8988T (cell line): ENCODE measurements around the gene FHIP1B.

Experiments used
- DNase-seq: peaks from one replicate; pipeline ENCODE4 v3.0.0; 2011

Gene FHIP1B

DNA sequence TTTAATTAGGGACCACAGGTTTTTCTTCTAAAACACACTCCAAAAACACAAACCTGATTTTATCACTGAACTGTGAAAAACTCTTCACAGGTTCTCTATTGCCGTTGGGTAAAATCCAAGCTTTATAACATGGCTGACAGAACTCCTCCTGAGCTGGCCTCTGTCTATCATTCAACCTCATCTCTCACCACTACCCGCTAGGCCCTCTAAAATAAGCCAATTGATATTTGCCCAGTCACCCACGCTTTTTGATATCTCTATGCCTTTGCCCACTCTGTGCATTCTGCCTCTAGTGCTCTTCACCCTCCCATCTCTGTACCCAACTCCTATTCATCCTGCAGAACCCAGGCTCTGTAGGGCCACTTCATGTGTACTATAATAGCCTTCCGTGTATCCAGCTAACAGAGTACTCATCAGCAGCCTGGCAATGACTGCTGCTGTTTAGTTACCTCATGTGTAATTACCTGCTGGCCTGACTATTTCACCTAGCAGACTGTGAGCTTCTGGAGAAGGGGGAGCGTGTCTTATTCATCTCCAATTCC is 3.4 kb upstream of the FHIP1B start:
- no peak for DNase-seq

DNA sequence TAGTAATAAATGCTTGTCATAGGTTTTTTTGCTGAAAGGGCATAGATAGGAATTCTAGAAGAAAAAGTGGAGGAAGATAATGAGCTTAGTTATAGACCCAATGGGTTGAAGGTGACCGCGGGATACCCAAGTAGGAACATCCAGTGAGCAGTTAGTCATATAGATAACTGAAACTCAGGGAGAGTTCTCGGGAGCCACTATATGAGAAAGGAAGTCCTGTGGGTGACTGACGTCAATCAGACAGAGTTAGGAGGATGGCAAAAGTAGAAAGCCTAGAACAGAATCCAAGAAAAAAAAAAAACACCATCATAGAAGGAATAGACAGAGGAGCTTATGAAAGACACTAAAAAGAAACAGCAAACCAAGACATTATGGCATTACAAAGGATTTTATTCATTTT is 2.8 kb upstream of the FHIP1B start:
- no peak for DNase-seq

DNA sequence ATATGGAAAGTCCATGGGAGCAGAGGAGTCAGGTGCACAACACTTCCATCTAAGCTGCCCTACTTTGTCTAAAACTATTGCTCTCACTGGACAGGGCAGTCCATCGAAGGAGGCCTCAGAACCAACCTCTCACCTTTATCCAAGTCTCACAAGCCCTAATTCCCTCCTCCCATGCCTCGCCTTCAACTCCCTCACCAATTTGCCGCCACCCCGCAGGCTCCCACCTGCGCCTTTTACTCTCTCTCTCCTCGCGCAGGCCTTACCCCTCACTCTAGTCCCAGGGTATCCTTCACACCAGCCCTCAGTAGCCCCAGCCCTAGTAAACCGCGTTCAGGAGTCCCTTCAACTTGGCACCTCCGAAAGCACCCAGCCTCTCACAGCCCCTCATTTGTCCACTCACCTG is 451 bp downstream of the FHIP1B start:
- DNase-seq: no peak

DNA sequence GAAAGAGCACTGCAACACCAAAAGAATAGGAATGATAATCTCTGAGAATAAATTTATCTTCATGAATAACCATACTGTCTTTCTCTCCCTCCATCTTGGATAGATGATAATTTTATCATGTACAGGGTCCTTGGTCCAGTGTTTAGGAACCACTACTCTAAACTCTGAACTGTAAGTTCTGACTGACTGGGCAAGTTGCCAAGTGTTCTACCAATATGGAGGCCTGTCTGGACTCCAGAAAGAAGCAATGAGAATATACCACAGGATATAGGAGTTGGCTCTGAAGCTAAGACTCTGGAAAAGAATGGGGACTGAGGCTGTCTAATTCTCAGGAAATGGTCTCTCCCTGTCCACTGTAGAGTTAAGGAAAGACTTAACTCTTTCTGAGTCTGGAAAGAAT is 1.5 kb downstream of the FHIP1B start:
- DNase-seq: no peak

DNA sequence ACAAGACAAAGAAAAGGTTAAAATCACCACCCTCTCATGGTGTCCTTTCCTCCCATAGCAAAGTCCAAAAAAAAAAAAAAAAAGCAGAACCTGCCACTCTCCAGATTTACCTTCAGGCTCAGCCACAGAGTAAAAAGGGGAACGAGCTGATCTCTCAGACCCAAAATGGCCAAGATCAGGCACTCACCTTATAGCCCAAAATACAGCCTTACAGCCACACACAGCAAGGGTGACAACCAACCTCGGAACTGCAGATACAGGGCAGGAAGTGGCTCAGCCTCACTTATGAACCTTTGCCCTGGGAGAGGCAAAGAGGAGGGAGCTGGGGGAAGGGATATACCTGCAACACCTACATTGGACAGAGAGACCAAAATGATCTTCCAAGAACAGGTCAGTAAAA is 4.5 kb downstream of the FHIP1B start:
- DNase-seq: no peak

DNA sequence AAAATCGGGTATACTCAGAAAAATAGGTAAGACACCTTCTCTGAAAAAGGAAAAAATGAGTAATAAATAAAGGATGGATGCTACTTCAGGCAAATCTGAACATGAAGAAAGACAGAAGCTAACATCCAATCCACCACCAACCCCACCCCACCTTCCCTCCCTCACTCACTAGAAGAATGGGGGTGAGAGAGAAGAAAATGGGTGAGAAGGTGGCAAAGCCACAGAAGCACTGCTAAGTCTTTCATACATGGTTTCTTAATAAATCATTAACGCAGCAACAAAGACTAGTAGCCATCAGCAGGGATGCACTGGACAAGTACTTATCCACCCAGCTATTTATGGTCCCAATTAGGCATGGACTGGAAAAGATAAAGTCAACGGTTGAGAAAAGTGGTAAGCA is 5.9 kb downstream of the FHIP1B start:
- DNase-seq: no peak

DNA sequence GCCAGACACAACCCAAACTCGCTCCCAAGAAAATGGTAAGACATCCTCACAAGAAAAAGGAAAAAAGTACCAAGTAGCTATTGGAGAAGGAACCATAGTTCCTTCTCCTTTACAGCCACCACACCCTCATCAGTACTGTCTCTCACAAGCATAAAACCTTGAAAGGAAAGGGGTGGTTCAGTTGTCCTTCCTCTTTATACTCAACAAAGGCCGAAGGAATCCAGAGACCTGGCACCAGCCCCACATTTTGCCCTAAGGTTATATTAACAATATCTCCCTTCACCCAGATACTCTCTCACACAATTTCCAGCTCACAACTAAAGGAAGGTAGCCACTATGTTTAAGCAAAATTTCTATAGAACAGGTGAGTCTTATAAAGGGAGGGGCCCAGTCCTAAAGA is 8.5 kb downstream of the FHIP1B start:
- no peak for DNase-seq

DNA sequence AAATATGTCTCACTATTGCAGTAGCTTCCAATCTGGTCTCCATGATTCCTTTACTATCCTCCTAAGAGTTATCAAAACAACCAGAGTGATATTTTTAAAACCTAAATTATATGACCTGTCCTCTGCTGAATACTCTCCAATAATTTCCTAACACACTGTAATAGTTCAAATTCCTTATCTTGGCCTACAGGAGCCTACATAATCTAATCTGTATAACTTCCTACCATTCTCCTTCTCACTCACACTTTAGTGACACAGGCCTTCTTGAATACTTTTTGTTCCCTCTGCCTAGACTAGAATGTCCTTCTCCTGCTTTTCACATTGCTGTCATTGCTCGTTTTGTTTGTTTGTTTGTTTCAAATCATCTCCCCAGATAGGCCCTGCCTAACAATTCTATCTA is 9.4 kb downstream of the FHIP1B start:
- no peak for DNase-seq

DNA sequence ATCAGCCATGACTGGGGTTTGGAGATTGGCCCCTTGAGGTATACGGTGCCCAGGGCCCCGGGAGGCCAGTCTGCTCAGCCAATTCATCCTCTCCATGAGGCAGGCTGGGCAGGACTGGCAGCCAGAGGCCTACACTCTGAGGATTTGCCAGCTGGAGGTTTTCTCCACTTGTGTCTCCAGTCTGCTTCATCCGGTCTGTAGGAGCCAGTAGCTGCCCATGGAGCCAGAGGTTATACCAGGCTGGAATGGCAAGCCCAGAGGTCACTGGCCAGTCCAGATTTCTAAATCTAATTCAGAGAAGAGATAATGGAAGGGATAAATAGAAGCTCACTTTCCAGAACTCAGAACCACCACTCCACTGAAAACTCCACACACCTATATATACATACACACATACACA is 10.0 kb downstream of the FHIP1B start:
- no peak for DNase-seq

DNA sequence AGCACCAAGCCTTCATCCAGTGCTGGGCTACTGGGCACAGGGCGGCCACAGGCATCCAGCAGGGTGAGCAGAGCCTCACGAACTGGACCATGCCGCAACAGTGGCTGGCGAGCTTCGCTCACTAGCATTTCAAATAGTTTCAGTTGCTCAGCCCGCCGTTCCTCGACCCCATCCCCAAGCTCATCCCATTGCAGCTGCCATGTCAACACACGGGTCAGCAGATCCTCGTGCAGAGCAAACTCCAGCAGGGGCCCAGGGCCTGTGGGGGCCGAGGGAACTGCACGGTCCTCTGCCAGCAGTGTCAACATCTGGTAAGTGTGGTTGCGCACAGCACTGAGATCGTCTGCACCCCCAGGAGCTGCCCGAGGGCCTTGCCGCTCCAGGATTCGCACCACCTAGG is 10.6 kb downstream of the FHIP1B start:
- no peak for DNase-seq

DNA sequence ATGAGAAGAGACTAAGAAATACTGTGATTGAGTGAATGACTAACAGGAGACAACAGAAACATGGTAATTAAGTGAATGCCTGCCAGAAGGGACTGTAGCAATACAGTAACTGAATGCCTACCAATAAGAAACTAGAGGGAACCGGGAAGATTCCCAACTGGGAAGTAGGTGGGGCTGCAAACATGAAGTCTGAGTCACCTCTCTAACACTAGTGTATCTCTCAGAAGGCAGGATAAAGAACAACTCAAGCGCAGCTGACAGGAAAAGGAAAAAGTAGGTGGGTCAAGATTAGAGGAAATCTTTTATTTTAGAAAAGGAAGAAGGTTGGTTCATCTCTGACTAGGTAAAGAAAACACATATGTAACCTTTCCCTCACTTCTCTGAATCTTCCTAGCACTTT is 15.1 kb downstream of the FHIP1B start:
- DNase-seq: no peak

DNA sequence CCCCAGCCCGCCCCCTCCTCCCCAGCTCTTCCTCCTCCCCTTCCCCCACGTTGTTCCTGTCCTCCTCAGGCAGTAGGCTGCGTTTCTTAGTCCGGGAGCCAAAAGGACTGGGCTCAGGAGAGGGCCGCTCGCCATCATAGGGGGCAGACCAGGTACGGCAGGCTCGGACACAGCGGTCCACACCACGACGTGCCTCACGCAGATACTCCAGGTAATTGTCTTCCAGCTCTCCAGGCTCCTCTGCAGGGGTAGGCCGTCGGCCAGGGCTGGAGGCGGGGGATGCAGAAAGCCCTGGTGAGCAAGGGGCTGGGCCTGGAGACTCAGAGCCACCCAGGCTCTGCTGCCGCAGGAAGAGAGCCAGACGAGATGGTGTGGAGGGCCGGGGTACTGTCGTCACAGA is 16.7 kb downstream of the FHIP1B start:
- DNase-seq: no peak

DNA sequence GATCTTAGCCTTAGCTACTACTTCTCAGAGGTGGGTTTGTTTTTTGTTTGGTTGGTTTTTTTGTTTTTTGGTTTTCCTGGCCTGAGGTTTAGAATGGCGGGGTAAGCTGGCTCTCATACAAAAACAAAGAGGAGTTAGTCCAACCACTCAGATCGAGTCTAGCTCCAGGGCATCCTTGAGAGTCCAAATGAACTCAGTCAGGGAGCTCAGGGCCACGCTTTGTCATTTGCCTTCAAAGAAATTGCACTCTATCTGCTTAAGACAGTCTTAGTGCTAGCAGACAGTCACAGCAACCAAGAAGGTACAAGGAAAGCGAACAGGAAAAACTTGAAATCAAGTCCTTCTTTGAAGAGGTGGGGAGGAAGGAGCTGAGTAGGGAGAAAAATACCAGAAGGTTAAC is 17.9 kb downstream of the FHIP1B start:
- DNase-seq: no peak

DNA sequence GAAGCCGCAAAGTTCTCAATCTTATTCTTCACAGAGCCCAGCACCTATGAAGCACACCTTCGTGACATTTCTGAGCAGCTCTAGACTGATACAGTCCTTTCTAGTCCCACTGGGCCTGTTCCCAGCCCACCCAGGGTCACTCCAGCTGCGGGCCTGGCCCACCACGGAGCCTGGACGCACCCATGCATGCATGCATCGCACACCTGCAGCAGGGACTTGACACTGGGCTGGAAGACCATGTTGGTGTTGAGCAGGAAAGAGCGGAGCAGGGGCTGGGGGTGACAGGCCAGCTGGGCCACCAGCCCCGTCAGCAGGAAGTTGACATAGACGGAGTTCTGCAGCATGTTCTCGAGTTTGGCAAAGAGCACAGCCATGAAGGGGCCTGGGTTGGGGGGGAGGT is 19.9 kb downstream of the FHIP1B start:
- DNase-seq: no peak

DNA sequence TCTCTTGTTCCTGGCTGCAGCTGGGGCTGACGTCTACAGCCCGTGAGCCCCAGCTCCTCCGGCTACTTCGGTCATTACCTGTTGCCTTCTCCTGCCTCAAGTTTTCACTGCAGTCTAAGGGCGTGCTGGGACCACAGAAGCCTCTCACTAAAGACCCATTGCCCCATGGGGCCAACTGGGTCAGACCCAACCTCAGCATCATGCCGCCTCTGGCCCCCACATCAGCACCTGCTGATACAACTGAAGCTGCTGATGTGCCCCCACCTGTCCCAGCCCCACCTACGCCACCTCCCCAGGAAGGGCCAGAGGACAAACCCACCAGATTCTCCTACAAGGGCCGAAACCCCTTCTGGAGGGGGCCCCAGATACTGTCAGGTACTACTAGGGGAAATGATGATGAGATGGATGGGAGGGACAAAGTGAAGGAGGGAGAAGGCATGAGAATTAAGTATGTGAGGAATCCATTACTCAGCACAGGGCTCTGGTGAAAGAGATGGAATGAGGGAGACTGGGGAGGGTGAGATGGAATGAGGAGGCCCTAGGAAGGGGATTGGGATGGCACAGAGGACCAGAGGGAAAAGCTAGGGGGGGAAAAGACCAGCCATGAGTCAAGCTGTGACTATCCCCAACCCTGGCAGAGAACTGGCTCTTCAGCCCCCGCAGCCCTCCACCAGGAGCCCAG is 24.0 kb downstream of the FHIP1B start:
- DNase-seq: no peak

DNA sequence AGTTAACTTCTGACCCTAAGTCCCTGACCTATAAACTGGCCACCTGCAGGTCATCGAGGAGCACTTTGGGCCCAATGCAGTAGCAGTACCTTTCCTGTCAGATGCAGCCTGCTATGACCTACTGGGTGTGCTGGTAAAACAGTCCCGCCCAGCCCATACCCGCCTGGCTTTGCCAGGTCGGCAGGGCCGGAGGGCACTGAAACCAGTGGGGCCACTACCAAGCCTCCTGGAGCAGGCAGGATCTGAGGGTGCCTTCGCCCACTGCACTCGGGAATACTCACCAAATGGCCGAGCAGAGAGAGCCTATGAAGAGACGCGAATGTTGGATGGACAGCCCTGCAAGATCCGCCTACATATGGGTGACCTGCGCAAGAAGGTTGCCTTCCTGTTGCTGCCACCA is 24.6 kb downstream of the FHIP1B start:
- DNase-seq: no peak

DNA sequence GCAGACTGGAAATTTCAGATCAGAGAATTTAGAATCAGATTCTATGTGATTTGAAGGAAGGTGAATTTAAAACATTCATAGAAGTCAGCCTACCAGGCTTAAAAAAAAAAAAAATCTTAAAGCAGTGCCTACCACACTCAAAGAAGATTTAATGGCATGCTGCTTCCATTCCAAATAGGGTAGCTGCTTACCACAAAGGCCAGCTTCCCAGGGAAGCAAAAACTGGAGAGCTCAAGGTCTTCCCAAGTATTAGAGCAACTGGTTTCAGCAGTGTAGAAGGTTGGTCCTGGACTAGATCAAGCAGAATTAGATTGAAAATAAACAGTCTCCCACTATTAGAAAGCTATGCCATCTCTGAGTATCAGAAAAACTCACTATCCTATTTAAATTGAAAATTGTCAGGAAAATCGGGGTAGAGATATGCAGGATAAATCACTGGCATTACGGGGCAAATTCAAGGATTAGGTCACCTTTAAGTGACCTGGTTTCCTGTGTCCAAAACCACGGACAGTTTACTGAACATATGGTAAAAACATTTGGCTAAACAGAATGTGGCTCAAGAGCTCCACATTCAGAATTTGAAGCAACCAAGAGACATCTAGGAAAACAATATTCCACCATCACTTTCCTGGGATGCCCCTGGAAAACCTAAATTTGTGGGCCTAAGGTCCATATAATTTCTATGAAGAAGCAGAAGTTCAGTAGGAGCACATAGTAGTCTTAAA is 27.8 kb downstream of the FHIP1B start:
- DNase-seq: no peak

DNA sequence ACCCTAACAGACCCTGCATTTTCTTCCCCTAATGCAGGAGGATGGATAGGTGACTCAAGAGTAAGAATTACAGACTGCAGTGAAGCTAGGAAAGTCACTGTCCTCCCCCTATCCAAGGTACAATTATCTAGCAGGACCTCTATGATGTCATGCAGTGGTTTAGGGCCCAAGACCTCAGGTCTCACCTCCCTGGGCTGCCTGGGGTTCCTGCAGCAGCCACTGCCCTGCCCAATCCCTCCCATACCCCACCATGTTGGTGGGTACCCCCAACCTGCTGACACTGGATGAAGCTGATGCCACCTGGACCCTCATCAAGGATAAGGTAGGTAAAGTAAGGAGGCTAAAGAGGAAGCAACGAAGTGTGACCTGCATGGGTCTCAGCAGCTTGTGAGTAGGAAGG is 29.1 kb downstream of the FHIP1B start, which contains the start of gene C11orf42:
C11orf42 (plus strand) TSS at position 192 of the 400 bp plus-strand sequence; CDS start at position 251, 59 bp downstream.
- DNase-seq: no peak

DNA sequence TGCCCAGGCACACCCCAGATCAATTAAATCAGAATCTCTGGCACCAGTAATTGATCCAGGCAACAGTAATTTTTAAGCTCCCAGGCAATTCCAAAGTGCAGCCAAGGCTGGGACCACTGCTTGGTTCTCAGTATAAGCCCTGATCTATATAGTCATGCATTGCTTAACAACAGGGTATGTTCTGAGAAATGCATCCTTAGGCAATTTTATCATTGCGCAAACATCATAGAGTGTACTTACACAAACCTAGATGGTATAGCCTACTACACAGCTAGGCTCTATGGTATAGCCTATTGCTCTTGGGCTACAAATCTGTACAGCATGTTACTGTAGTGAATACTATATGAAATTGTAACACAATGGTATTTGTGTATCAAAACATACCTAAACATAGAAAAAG is 29.7 kb downstream of the FHIP1B start:
- no peak for DNase-seq

DNA sequence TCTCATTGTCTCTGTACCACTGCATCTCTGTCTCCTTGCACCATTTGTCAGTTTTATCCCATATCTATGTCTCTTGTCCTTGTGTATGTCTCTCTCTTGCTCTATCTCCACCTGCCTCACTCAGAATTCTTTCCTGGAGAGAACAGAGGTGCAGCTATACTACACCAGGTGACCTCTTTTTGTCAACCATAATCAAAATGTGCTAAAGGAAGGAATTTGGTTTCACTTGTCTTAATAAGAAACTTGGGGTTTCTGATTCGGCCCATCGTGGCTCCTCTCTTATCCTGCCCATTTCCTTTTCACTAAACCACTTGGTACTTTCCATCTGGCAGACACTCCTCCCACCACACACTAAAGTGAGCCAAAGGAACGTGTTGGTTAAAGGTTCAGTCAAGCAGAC is 31.1 kb downstream of the FHIP1B start:
- DNase-seq: no peak

DNA sequence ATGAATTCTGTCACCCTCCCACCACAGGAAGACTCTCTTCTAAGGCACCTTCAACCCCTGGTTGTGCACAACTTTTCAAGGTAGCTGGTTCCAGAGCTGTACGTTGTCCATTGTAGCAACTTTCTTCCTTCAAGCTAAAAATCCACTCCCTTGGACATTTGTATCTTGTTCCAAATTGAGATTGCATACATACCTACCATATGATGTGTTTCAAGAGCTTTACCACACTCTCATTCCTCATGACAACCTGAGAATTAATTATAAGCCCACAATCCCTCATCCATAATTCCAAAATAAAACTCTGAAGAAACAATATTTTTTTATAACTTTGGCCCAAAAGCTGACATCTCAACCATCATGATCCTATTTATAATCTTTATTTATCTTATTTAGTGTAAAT is 32.4 kb downstream of the FHIP1B start:
- no peak for DNase-seq

DNA sequence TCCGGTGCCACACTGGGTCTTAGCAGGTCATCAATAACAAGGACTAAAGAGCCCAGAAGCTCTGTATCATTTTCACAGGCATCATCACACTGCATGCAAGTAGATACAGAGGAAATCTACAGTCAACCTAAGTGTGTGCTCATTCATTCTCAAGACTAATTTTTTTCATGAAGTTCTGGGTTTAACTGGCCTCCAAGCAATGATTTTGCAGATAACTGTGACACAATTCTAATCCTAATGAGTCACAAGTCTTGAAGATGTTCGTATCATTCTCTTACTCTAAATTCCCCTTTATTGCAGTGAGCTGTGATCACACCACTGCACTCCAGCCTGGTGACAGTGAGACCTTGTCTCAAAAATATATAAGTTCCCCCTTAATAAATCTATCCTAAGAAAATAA is 33.0 kb downstream of the FHIP1B start:
- no peak for DNase-seq

DNA sequence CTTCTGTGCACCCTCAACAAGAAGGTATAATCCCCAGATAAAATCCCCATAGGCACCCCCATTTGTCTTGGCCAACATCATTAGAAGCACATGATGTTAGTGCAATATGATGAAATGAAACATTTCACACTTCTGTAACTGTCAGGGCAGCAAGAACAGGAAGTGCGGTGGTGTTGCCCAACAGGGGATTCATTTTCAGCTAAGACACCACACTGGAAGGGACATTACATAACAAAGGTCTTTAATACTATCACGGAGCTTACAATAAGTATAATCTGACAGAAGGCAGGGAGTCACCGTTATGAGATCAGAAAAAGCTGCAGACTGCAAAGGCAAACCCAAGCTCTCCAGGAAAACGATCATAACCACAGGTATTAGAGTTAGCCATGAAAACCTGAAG is 33.5 kb downstream of the FHIP1B start:
- no peak for DNase-seq

DNA sequence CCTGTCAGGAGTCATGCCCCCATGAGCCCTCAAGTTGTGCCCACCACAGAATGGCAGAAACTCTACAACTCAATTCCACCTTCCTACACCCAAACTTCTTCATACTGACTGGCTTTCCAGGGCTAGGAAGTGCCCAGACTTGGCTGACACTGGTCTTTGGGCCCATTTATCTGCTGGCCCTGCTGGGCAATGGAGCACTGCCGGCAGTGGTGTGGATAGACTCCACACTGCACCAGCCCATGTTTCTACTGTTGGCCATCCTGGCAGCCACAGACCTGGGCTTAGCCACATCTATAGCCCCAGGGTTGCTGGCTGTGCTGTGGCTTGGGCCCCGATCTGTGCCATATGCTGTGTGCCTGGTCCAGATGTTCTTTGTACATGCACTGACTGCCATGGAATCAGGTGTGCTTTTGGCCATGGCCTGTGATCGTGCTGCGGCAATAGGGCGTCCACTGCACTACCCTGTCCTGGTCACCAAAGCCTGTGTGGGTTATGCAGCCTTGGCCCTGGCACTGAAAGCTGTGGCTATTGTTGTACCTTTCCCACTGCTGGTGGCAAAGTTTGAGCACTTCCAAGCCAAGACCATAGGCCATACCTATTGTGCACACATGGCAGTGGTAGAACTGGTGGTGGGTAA is 35.1 kb downstream of the FHIP1B start, which contains the start of gene OR52W1:
OR52W1 (plus strand) TSS at position 51 of the 637 bp plus-strand sequence; CDS start at position 51, 0 bp downstream.
- no peak for DNase-seq
